HEK293T (cell line): ENCODE results near the gene GPD1.
"Not testable (repeated sequence)": the region's sequence is repeated elsewhere in the genome, so short reads cannot be mapped to it uniquely, and the experiment has no call there.

ENCODE experiments used
- CTCF ChIA-PET: fragments of 350-600 bp; formaldehyde crosslinking; extraction: SDS; loops from one replicate; lab custom pipeline; 2021; ENCODE audit warnings: antibody characterized with exemption, inconsistent platforms; lab: Yijun Ruan, JAX
- POLR2A ChIA-PET: fragments of 350-600 bp; formaldehyde crosslinking; extraction: SDS; loops from one replicate; lab custom pipeline; 2020; ENCODE audit warnings: antibody characterized with exemption, inconsistent platforms; lab: Yijun Ruan, JAX
- DNase-seq: peaks from one replicate; pipeline ENCODE4 v3.0.0; 2012; ENCODE audit warnings: mixed read lengths; ENCODE audit errors: extremely low spot score
- ARNT ChIP-seq: fragments of 450-650 bp; IDR thresholded peaks from 2 replicates; pipeline ENCODE4 v1.6.1; 2017; ENCODE audit warnings: mild to moderate bottlenecking
- BHLHE40 ChIP-seq: fragments of 450-650 bp; IDR thresholded peaks from 2 replicates; pipeline ENCODE4 v1.6.1; 2016; ENCODE audit warnings: mild to moderate bottlenecking, moderate library complexity, borderline replicate concordance
- CTBP1 ChIP-seq: fragments of 450-650 bp; IDR thresholded peaks from 2 replicates; pipeline ENCODE4 v1.6.1; 2016; ENCODE audit warnings: borderline replicate concordance
- ELF4 ChIP-seq: fragments of 450-650 bp; IDR thresholded peaks from 2 replicates; pipeline ENCODE4 v1.6.1; 2017; ENCODE audit warnings: antibody characterized with exemption
- FOXA1 ChIP-seq: fragments of 450-650 bp; IDR thresholded peaks from 2 replicates; pipeline ENCODE4 v1.6.1; 2016; ENCODE audit warnings: mild to moderate bottlenecking
- FOXK2 ChIP-seq: fragments of 450-650 bp; IDR thresholded peaks from 2 replicates; pipeline ENCODE4 v1.6.1; 2016; ENCODE audit warnings: mild to moderate bottlenecking
- FOXM1 ChIP-seq: fragments of 450-650 bp; IDR thresholded peaks from 2 replicates; pipeline ENCODE4 v1.6.1; 2017; ENCODE audit warnings: mild to moderate bottlenecking, borderline replicate concordance
- HDGF ChIP-seq: fragments of 450-650 bp; IDR thresholded peaks from 2 replicates; pipeline ENCODE4 v1.6.1; 2017; ENCODE audit warnings: antibody characterized with exemption, borderline replicate concordance
- L3MBTL2 ChIP-seq: fragments of 450-650 bp; conservative IDR thresholded peaks from 2 replicates; pipeline ENCODE4 v1.6.1; 2016; ENCODE audit warnings: mild to moderate bottlenecking
- LEF1 ChIP-seq: fragments of 450-650 bp; IDR thresholded peaks from 2 replicates; pipeline ENCODE4 v1.6.1; 2017; ENCODE audit warnings: mild to moderate bottlenecking, borderline replicate concordance
- NFRKB ChIP-seq: fragments of 450-650 bp; IDR thresholded peaks from 2 replicates; pipeline ENCODE4 v1.6.1; 2016; ENCODE audit warnings: mild to moderate bottlenecking, moderate library complexity
- PKNOX1 ChIP-seq: fragments of 450-650 bp; IDR thresholded peaks from 2 replicates; pipeline ENCODE4 v1.6.1; 2016
- SP1 ChIP-seq: fragments of 450-650 bp; IDR thresholded peaks from 2 replicates; pipeline ENCODE4 v1.6.1; 2017
- SUZ12 ChIP-seq: fragments of 450-650 bp; IDR thresholded peaks from 2 replicates; pipeline ENCODE4 v1.6.1; 2016; ENCODE audit warnings: mild to moderate bottlenecking
- TARDBP ChIP-seq: fragments of 450-650 bp; IDR thresholded peaks from 2 replicates; pipeline ENCODE4 v1.6.1; 2016
- ZNF384 ChIP-seq: fragments of 450-650 bp; IDR thresholded peaks from 2 replicates; pipeline ENCODE4 v1.6.1; 2016

GPD1 gene

GRCh38 chr12:50083301-50083700 is 20.5 kb upstream of the GPD1 start:
- no peak for TF ChIP-seq ELF4
- TF ChIP-seq ARNT, result no peak
- no peak for TF ChIP-seq FOXM1
- TF ChIP-seq FOXK2, result no peak
- no peak for TF ChIP-seq HDGF
- no peak for TF ChIP-seq SUZ12
- TF ChIP-seq L3MBTL2, result no peak
- no peak for TF ChIP-seq CTBP1
- no peak for TF ChIP-seq FOXA1
- no peak for TF ChIP-seq SP1
- no peak for TF ChIP-seq TARDBP
- no peak for TF ChIP-seq ZNF384
- TF ChIP-seq LEF1, result no peak
- TF ChIP-seq BHLHE40, result no peak
- TF ChIP-seq PKNOX1, result no peak
- TF ChIP-seq NFRKB, result no peak
- CTCF ChIA-PET, result interaction anchor here (0.6 to 2.3 kb wide), 2 partner anchors 12 to 27 kb away, joined by 3 to 16 read pairs; partner anchors contain the start of gene COX14
- POLR2A ChIA-PET, result interaction anchor here (0.9 to 1.4 kb wide), 3 partner anchors 16 to 84 kb away, joined by 3 to 6 read pairs (median 4); partner anchors contain the start of genes CERS5 and COX14
- DNase-seq, result no peak

GRCh38 chr12:50084409-50084774 is 19.4 kb upstream of the GPD1 start:
- ChIA-PET CTCF (interaction anchor here (0.5 to 2.3 kb wide), 15 partner anchors 12 to 563 kb away, joined by 3 to 16 read pairs (median 4); partner anchors contain the start of gene COX14), POLR2A (interaction anchor here (0.6 to 2.6 kb wide), 29 partner anchors 9 to 343 kb away, joined by 3 to 56 read pairs (median 4); partner anchors contain the start of genes CERS5, COX14, RACGAP1 and TMBIM6)
- not testable (repeated sequence) for DNase-seq

GRCh38 chr12:50084775-50085614 is 18.8 kb upstream of the GPD1 start, which contains the start of gene SMARCD1:
Gene SMARCD1, plus strand, starts transcription at chr12:50085342. Its CDS starts 28 bp downstream, at chr12:50085370.
- POLR2A ChIA-PET, result interaction anchor here (0.6 to 2.6 kb wide), 30 partner anchors 10 to 410 kb away, joined by 3 to 56 read pairs (median 4); partner anchors contain the start of genes CERS5, COX14, RACGAP1 and TMBIM6
- DNase-seq, result peak; percentile 88
- TF ChIP-seq ZNF384 (no peak), TARDBP (no peak), FOXA1 (no peak), FOXM1 (no peak), LEF1 (no peak), HDGF (no peak), NFRKB (no peak), PKNOX1 (no peak), CTBP1 (no peak), ARNT (no peak)
- CTCF ChIA-PET, result interaction anchor here (0.5 to 2.3 kb wide), 19 partner anchors 11 to 562 kb away, joined by 3 to 16 read pairs (median 4); partner anchors contain the start of gene COX14

GRCh38 chr12:50085615-50086072 is 18.2 kb upstream of the GPD1 start:
- no peak for TF ChIP-seq HDGF
- no peak for TF ChIP-seq PKNOX1
- no peak for TF ChIP-seq NFRKB
- TF ChIP-seq ZNF384, result no peak
- TF ChIP-seq SP1, result no peak
- TF ChIP-seq SUZ12, result no peak
- TF ChIP-seq BHLHE40, result no peak
- TF ChIP-seq FOXA1, result no peak
- no peak for TF ChIP-seq LEF1
- TF ChIP-seq TARDBP, result no peak
- no peak for TF ChIP-seq CTBP1
- TF ChIP-seq FOXK2, result no peak
- TF ChIP-seq FOXM1, result no peak
- no peak for TF ChIP-seq L3MBTL2
- no peak for TF ChIP-seq ELF4
- TF ChIP-seq ARNT, result no peak
- CTCF ChIA-PET, result interaction anchor here (0.6 to 1.4 kb wide), 7 partner anchors 15 to 216 kb away, joined by 3 to 9 read pairs (median 3); no protein-coding TSS in a partner anchor
- POLR2A ChIA-PET, result interaction anchor here (0.6 to 2.6 kb wide), 16 partner anchors 10 to 409 kb away, joined by 3 to 56 read pairs (median 6); partner anchors contain the start of genes CERS5 and COX14
- no peak for DNase-seq

- POLR2A ChIA-PET, result interaction anchor here (1.7 to 2.6 kb wide), 5 partner anchors 12 to 90 kb away, joined by 4 to 56 read pairs (median 12); partner anchors contain the start of genes CERS5 and COX14
- no peak for DNase-seq
- no peak for TF ChIP-seq FOXM1
- no peak for TF ChIP-seq ARNT
- no peak for TF ChIP-seq ELF4
- TF ChIP-seq LEF1, result no peak
- no peak for TF ChIP-seq TARDBP
- no peak for TF ChIP-seq HDGF
- no peak for TF ChIP-seq BHLHE40
- no peak for TF ChIP-seq ZNF384
- TF ChIP-seq CTBP1, result no peak
- no peak for TF ChIP-seq SUZ12
- TF ChIP-seq NFRKB, result no peak
- TF ChIP-seq PKNOX1, result no peak
- no peak for TF ChIP-seq SP1
- CTCF ChIA-PET, result interaction anchor here (0.7 kb wide), 1 partner anchor 119 kb away, joined by 3 read pairs; no protein-coding TSS in a partner anchor
Observed at GRCh38 chr12:50086148-50086547, 17.7 kb upstream of the GPD1 start.
